Measurements from ENCODE around the gene TPRG1.

TPRG1 gene

DNA sequence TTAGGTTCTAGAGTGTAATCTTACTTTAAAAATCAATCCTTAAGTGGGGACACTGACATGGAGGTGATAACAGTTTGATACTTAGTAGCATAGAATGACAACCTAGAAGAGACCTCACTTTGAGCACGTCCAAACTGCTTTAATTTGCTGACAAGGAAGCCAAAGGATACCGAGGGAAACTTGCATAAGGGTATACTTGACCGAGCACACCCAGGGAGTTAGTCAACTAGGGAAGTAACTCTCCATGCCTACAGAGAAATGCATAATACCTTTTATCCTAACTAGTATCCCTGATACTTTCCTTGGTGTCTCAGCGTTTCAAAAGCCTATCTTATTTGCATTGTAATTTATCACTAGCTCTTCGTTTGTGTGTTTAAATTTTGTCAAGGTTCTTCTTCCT lies 5.5 kb upstream of the TPRG1 start:
- no peak for DNase-seq (ENCODE audit: low spot score)

- peak; percentile 88 for DNase-seq (ENCODE audit: low spot score)
Observed at GRCh38 chr3:189167027-189167766, 4.6 kb upstream of the TPRG1 start.

DNA sequence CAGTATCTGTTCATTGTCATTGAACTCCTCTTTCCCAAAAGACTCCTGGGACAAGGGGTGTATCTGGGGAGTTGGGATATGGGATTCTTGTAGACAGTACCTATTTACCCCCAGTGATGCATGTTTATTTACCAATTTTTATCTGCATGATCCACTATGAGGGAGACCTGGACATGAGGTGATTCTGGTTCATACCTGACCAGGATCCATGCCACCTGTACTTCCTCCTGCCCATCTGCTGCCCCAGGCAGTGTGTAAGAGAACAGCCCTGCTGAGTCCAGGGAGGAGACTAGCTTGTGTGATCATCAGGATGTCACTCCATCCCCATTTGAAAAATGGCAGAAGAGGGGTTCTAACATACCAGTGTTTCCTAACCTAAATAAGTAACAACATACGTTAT lies 3.1 kb upstream of the TPRG1 start:
- DNase-seq (ENCODE audit: low spot score) = no peak

GRCh38 chr3:189169728-189170127 lies 2.0 kb upstream of the TPRG1 start:
- DNase-seq (ENCODE audit: low spot score) = no peak

DNA sequence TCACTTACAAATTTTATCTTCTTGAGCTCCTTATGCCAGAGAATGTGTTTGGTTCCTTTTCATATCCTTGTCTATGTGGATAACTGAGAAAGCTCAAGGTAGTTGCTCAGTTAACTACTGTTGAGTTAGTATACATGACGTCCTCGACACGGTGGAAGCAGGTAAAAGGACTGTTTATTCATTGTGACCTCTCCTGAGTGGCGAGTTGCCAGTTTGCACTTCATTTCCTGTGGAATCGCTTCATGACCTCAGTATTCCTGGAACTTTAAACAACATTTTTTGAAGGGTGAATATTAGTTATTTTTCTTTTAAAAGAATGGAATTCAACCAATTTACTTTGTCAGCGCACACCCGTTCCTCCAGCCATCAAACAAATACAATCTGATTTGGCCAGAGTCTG lies 1.2 kb upstream of the TPRG1 start:
- DNase-seq (ENCODE audit: low spot score) = no peak

- no peak for DNase-seq (ENCODE audit: low spot score)
Observed at GRCh38 chr3:189172668-189173419, 1.1 kb downstream of the TPRG1 start.

GRCh38 chr3:189184566-189184965 lies 12.8 kb downstream of the TPRG1 start:
- DNase-seq (ENCODE audit: low spot score) = no peak

DNA sequence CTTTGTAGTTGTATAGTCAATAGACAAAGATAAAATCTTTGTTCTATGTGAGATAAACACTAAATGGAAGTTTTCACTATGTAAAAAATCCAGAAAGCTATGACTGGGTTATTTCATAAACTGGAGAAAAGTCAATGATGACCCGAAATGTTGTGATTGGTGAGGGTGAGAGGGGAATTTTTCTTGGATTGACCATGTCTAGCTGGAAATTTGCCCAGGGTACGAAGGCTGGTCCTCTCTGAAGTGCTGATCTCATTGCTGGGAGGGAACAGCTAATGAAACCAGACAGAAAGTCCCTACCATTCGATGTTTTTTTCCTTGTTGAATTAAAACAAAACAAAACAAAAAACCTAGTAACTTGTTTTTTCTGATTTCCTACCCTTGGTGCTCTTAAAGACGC lies 14.3 kb downstream of the TPRG1 start:
- DNase-seq (ENCODE audit: low spot score) = no peak

DNA sequence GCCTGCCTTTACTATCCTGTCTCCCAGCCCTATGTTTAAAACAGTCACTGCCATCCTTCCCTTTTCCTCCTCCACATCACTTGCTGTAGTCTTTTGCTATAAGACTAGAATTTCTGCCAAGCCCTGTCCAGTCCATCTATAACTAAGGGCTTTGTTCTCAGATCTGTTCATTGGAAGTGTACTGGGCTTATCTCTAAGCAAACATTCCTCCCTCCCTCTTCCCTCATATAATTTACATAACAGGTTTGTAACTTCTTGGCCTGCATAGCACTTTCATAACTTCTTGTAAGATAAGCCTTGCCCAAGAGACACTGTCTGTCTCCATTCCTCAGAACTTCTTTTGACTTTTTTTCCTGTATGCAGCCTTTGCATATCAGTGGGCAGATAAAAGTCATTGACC lies 16.7 kb downstream of the TPRG1 start:
- peak; percentile 58 for DNase-seq (ENCODE audit: low spot score)

DNA sequence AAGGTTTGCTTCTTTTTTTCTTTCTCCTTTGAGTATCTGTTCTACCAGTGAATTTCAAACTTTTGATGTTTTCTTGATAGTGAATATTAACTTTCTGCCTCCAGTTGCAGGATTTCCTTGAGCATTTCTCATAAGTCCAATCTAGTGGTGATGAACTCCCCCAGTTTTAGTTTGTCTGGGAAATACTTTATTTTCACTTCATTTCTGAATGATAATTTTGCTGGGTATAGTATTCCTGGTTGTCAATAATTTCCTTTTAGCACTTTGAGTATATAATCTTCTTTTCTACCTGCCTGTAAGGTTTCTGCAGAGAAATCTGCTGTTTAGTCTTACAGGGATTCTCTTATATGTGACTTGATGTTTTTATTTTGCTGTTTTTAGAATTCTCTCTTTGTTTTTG lies 21.0 kb downstream of the TPRG1 start:
- DNase-seq (ENCODE audit: low spot score) = no peak

GRCh38 chr3:189195302-189195701 lies 23.5 kb downstream of the TPRG1 start:
- DNase-seq (ENCODE audit: low spot score) = no peak

GRCh38 chr3:189202106-189202505 lies 30.3 kb downstream of the TPRG1 start:
- DNase-seq (ENCODE audit: low spot score) = no peak

DNA sequence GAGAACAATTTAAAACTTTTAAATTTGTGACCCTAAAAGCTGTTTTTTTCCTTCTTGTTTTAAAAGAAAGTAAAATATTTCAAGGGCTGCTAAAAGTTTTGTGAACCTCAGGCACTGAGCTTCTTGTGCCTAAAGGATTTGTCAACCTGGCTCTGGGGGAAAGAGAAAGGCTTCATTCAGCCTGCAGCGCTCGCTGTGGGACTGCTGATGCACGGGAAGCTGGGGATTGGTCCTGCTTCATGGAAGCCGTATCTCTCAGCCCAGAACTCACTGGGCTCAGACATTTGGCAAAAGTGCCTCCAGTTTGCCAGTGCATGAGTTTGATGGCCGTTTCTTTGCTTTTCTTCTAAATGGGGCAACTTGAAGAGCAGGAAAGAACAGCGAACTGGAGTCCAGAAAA lies 30.8 kb downstream of the TPRG1 start:
- DNase-seq (ENCODE audit: low spot score) = no peak

DNA sequence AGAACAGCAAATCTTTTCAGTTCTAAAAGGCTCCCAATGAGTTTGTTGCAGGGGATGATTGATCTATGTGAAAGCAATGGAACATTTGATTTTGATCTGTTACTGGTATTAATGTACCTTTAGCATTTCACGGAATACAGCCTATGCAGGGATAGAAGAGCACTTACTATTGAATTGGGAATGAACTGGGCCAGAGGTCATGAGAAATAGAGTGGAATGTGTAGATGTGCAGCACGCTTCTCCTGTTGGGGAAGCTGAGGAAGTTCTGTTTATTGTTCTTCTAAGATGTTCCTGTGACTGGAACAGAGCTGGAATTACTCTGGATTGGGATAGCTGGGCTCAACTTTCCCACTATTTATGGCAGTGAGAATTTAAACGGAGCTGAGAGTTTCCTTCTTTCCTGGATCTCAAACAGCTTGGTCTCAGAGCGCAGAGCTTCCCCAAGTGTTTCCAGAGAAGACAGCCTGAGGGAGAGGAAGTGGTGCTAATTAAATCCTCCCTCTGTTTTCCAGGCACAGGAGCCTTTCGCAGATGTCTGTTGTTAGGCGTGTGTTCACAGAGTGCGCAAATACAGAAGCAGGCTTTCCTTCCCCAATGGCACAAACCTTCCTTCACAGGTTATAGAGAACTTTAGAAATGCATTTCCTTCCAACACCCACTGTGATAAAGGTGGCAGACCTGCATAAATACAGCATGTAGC lies 32.5 kb downstream of the TPRG1 start:
- DNase-seq (ENCODE audit: low spot score) = no peak

- no peak for DNase-seq (ENCODE audit: low spot score)
Observed at GRCh38 chr3:189204937-189205336, 33.2 kb downstream of the TPRG1 start.

DNA sequence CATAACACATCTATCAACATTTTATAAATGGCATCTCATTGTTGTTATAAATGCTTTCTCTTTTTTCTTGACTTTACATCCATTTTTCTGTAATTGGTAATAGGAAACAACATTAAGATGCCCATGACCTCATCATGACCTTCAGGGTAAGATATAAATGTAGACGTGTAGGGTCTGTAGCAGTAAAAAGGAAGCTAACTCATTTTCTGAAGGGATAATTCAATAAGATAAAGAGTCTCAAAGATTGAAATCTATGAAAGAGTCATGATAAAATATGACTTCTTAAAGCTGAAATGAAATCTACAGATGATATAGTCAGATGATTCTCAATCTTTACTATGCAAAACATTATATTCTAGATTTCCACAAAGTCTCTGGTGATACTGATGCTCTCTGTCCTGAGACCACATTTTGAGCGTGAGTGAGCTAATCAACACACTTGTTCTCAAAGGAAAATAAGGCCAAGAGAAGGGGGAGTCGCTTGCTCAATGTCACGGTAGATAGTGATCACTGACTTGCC lies 38.5 kb downstream of the TPRG1 start:
- no peak for DNase-seq (ENCODE audit: low spot score)

DNA sequence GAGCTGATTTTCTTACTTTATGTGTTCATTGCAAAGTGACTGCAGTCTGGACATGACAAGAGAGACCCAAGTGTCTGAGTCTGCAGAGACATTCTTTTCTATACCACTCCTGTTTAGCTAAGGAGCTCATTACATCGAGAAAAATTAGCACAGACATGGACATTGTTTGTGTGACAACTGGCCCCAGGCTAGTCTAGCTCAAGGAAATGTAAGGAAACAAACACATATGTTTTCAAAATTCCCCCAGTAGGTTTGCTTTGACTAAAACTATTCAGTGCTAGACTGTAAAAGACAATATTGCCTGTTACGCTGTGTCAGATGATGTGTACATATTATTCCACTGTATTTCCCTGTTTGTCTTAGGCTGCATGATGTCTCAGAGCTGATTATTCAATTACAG lies 40.9 kb downstream of the TPRG1 start:
- no peak for DNase-seq (ENCODE audit: low spot score)

DNA sequence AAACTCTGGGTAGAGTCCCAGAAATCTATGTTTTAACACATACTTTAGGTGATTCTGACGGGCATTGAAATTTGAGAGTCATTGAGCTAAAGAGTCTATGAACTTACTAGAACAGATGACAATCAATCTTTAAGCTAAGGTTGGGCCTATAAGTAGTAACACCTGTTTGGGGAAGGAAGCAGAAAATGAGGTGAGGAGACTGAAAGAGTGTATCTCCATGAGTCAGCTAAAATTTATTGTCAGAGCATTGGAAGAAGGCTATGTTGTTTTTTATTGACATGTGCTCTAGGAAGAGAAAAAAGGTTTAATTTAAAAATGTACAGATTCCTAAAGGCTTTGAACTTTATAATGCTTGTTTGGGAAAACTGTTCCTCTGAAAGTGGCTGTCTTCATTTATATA lies 42.9 kb downstream of the TPRG1 start:
- no peak for DNase-seq (ENCODE audit: low spot score)

- no peak for DNase-seq (ENCODE audit: low spot score)
Observed at GRCh38 chr3:189222927-189223636, 51.3 kb downstream of the TPRG1 start.

- no peak for DNase-seq (ENCODE audit: low spot score)
Observed at GRCh38 chr3:189225431-189225830, 53.7 kb downstream of the TPRG1 start.

DNA sequence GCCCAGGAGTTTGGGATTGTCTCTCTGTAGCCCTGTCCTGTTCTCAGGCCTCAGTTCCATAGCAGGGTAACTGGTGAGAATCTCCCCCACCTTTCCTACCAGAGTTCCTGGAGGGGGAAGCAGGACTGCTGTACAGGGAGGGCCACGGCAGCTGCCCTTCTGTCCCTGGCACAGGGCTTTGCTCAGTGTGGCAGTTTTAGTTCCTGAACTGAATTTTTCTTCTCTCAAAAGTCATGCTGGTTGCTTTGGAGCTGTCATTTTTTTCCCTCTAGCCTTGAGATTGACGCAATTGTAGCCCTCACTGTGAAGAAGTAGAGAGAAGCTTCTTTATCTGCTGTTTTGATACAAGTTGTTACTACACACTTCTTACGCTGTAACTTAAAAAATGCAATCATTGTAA lies 55.5 kb downstream of the TPRG1 start:
- no peak for DNase-seq (ENCODE audit: low spot score)

DNA sequence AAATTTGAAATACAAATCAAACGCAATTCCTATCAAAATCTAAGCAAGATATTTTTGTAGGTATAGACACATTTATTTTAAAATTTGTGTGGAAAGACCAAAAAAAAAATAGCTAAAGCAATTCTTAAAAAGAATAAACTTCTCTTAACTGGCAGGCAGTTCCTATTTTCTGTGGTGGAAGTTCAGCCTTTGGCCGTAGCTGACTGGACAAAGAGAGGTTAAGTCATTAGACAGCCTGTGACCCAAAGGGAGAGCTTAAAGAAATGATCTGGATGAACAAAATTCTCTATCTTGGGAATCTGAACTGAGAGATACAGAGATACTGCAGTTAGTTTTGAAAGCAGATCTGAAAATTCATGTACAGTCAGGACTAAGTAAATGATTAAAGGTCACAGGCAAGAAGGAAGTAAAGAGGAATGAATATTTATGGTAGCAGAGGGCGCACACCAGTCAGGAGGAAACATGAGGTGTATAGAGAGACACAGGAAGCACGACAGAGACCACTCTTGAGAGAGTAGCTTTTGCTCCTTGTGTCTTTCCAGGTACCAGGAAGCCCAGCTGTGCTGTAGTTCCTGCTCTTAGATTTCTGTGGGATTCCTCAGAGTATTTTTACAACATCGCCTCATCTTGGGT lies 57.5 kb downstream of the TPRG1 start:
- DNase-seq (ENCODE audit: low spot score) = peak; percentile 18

Measured in LoVo (cell line).